HG02943 (cell line): ENCODE results near the gene ULK4.
"Not testable (repeated sequence)": the region's sequence is repeated elsewhere in the genome, so short reads cannot be mapped to it uniquely, and the experiment has no call there.

ENCODE experiments used
- ATAC-seq: cut with Tn5 transposase; IDR thresholded peaks from one replicate; pipeline ENCODE4 v1.9.1; 2021; ENCODE audit warnings: mild to moderate bottlenecking, low read depth, moderate library complexity; ENCODE audit not compliant: unreplicated experiment

ULK4 gene

DNA sequence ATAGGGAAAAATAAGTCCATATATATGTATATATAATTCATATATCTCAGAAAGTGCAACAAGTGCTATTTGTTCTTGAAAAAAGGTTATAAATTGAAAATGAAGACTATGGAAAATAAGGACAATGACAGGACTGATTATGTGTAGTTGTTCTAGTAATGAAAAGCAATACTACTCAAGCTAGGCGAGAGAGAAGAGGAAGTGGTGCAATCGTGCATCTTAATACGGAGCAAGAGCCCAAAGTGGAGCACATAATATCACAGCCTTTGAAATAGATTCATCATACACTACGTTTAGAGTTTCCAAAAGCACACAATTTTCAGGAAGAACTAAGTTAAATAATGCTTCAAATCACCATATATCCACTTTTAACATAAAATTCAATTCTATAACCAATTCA is 87.9 kb downstream of the ULK4 start:
- ATAC-seq: no peak

DNA sequence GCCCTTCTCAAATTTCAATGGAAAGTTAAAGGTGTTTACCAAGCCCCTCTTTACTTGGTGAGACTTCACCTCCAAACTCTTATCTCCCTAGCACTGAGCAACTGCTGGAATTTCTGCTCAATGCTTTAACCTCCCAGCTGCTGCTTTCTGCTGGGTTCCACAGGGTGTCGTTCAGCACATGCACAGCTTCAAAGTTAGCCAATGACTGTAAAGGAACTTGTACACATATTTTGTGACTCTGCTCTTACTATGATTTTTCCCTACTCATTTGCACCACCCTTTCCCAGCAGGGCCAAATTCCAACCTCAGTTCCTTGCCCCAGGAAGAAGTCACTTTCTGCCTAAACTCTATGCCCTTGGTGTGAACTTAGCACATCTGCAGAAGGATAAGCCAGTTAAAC is 89.7 kb downstream of the ULK4 start:
- ATAC-seq: no peak

DNA sequence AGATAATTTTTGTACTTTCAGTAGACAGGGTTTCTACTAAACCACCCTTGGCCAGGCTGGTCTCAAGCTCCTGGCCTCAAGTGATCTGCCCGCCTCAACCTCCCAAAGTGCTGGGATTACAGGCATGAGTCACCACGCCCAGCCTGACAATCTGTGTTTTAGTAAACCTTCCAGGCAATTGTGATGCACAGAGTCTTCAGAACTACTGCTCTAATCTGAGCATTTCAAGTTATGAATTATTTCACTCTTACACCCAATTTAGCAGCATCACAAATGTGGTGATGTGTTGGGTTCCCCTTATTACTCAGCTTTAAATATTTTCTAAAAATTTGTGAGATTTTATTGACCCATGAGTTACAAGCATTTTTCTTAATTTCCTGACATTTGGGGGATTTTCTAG is 94.4 kb downstream of the ULK4 start:
- no peak for ATAC-seq

DNA sequence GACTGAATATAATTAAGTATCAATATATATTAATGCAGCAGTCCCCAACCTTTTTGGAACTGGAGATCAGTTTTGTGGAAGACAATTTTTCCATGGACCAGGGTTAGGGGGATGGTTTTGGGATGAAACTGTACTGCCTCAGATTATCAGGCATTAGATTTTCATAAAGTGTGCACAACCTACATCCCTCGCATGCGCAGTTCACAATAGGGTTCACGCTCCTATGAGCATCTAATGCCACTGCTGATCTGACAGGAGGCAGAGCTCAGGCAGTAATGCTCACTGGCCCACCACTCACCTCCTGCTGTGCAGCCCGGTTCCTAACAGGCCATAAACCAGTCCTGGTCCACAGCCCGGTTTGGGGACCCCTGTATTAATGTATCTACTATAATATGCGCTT is 95.6 kb downstream of the ULK4 start:
- ATAC-seq: no peak

DNA sequence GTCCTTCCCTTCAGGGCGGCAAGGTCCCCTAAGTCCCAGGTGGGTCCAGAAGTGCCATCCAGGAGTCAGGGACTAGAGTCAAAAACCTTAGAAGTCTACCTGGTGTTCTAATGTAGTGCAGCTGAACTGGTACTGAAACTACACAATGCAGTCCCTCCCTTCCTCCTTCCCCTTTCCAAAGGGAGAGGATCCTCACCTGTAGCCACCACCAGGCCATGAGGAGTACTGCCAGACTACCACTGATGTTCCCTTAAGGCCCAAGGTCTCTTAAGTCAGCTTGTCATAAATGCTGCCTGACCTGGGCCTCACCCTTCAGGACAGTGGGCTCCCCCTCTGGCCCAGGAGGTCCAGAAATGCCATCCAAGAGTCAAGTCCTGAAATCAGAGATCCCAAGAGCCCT is 98.9 kb downstream of the ULK4 start:
- no peak for ATAC-seq

DNA sequence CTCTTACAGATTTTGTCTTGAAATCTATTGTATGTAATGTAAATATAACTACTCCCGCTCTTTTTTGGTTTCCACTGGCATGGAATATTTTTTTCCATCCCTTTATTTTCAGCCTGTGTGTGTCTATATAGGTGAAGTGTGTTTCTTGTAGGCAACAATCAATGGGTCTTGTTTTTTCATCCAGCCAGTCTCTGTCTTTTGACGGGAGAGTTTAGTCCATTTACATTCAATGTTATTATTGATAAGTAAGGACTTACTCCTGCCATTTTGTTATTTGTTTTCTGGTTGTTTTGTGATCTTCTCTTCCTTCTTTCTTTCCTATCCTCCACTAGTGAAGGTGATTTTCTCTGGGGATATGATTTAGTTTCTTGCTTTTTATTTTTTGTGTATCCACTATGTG is 101.4 kb downstream of the ULK4 start:
- not testable (repeated sequence) for ATAC-seq

DNA sequence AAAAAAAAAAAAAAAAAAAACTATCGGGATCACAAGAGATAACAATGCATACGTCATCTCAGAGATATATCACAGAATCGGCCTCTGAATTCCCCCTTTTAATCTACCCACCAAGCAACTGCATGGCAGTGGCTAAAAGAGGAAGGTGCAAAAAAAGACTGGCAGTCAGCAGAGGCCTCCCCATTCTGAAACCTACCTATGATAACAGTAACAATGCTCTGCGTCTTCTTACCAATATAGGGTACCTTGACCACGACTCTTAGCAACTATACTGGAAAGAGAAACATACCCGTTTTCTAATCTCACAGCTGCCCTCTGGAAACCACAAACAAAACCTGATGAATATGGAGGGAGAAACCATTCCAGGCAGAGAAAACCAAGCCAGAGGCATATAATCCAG is 106.9 kb downstream of the ULK4 start:
- no peak for ATAC-seq

DNA sequence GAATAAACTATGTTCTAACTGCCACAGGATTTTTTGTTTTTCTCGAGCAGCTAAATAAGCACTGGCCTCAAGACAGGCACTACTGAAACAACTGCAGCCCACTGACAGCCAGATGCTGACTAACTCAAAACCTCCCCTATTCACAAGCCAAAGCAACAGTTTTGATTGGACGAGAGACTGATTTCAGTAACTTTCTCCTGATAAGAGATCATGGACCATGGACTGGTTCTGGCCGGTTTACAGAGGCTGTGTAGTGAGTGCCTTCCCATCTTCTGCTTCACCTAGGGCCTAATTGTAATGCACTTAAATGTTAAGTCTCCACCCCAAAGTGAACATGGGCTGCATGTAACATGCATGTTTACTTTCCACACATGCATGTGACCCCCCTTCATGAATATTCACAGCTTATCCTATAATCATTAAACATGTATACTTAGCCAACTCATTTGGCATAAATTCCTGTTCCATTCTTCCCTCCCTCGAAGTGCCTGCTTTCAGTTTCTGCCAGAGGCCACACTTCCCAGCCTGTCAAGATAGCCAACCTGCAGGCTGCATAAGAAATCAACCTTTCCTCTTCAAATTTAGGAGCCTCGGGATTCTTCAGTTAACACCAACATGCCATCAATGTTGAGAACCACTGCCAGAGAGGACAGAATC is 108.2 kb downstream of the ULK4 start:
- ATAC-seq: no peak

DNA sequence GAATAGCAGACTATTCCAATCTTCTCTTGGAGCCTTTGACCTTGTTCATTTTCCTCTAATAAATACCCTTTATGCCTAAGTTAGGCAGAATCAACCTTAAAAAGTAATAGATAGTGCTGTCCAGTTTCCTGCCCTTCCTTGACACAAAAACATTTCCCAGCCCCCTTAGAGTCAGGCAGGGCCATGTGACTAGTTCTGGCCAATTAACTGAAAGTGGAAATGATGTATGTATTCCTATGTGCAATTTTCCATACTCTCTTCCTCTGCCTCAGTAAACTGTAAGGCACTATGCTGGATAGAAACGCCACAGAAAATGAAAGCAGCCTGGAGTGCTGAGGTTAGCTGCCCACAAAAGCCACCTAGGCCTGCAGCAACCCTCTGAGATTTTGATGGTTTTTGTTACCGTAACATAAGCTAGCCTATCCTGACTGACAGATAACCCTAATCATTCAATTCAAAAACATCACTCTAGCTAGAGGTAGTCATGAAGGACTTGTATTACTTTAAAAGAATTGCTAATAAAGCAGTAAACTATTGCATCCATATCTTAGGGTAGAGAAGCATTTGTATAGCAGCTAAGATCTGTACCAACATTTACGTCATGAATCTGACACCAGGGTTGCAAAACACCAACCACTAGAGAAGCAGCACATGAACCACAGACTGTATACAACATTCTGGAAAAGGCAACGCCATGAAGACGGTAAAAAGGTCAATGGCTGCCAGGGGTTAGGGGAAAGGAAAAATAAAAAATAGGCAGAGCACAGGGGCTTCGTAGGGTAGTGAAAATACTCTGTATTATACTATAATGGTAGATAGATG is 112.9 kb downstream of the ULK4 start:
- ATAC-seq: no peak

DNA sequence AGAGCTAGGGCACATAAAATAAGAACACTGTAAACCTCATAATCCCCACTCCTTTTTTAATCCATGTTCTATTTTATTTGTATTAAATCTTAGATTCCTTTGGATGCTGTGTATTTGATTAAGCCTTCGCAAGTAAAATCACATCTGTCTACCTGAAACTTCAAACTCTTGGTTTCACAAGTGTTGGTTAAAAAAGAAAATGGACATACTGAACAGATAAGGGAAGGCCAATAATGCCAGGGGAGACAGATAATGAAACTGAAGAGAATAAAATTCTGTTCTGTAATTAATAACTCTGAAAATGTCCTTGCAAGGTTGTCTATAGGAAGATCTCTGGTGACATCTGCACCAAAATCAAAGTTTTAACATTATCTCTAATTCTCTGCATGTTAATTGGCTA is 114.2 kb downstream of the ULK4 start:
- no peak for ATAC-seq

DNA sequence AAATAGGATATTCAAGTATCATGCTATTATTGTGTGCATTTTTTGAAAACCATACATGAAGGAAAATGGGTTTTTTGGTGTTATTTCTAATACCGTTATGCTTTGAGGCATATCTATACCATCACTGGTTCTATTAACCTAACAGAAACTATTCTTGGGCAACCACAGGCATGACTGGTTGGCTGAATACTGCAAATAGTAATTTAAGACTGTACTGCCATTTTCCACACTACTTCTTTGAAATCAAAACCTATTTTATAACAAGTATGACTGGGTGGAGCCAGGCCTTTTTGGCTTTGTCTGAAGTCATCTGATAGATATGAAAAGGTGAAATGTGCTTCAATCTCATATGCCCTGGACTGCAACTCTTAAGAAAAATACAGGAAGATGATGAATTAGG is 115.1 kb downstream of the ULK4 start:
- ATAC-seq: no peak

DNA sequence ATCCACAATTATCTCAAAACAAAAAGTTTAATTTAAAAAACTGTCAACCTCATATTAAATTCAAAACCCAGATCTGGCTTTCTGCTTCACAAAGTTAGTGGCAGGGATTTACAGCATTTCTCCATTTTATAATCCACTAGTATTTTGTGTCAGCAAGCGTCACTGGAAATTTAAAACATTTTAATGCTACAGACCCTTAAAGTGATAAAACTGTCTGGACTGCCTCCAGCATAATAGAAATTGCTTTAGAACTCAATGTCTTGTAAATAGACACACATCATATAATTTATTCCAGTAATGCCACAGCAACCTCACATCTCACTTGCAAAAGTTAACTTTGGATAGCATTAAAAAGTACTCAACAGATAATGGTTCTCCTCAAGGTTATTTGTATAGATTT is 116.1 kb downstream of the ULK4 start:
- no peak for ATAC-seq

DNA sequence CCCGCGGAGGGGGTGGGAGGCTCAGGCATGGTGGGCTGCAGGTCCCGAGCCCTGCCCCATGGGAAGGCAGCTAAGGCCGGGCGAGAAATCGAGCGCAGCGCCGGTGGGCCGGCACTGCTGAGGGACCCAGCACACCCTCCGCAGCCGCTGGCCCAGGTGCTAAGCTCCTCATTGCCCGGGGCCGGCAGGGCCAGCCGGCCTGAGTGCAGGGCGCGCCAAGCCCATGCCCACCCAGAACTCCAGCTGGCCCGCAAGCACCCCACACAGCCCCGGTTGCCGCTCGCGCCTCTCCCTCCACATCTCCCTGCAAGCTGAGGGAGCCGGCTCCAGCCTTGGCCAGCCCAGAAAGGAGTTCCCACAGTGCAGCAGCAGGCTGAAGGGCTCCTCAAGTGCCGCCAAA is 117.6 kb downstream of the ULK4 start:
- ATAC-seq: not testable (repeated sequence)

DNA sequence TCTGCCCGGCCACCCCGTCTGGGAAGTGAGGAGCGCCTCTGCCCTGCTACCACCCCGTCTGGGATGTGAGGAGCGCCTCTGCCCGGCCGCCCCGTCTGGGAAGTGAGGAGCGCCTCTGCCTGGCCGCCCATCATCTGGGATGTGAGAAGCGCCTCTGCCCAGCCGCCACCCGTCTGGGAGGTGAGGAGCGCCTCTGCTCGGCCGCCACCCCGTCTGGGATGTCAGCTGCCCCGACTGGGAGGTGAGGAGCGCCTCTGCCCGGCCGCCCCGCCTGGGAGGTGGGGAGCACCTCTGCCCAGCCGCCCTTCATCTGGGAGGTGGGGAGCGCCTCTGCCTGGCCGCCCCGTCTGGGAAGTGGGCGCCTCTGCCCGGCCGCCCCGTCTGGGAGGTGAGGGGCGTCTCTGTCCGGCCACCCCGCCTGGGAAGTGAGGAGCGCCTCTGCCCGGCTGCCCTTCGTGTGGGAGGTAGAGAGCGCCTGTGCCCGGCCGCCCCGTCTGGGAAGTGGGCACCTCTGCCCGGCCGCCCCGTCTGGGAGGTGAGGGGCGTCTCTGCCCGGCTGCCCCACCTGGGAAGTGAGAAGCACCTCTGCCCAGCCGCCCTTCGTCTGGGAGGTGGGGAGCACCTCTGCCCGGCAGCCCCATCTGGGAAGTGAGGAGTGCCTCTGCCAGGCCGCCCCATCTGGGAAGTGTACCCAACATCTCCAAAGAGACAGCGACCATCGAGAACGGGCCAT is 120.8 kb downstream of the ULK4 start:
- not testable (repeated sequence) for ATAC-seq

DNA sequence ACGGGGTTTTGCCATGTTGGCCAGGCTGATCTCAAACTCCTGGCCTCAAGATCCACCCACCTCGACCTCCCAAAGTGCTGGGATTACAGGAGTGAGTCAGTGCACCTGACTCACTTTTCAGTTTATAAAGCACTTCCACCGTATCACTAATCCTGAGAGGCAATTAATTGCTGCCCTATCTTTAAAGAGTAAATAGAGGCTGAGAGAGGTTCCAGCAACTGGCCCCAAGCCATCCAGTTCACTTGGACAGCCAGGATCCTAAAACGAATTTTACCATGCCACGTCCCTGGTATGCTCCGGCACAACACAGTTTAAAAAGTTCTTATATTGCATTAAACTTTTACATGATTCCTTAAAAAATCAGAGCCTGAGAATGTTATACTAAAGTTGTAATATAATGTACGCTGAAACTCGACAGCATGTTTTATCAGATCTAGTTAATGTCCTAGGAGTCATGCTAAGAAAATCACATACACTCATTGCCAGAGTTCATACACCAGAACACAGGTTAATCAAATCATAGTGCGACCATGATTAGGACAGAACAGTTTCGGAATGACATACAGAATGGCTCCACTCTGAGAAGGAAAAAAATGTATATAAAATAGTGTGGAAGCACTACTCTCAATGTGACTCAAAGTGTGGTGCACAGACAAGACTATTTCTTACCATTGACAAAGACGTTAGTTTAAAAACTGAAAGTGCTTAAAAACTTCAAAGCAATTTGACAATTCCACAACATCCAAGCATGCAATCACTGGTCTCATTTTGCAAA is 125.4 kb downstream of the ULK4 start:
- no peak for ATAC-seq

DNA sequence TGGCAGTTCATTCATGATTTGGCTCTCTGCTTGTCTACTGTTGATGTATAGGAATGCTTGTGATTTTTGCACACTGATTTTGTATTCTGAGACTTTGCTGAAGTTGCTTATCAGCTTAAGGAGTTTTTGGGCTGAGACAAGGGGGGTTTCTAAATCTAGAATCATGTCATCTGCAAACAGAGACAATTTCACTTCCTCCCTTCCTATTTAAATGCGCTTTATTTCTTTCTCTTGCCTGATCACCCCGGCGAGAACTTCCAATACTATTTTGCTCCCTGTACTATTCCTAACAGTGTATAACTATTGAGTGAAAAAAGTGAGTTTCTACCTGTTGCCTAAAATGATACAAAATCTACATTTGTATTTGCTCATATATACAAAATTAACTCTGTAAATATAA is 128.3 kb downstream of the ULK4 start:
- no peak for ATAC-seq

DNA sequence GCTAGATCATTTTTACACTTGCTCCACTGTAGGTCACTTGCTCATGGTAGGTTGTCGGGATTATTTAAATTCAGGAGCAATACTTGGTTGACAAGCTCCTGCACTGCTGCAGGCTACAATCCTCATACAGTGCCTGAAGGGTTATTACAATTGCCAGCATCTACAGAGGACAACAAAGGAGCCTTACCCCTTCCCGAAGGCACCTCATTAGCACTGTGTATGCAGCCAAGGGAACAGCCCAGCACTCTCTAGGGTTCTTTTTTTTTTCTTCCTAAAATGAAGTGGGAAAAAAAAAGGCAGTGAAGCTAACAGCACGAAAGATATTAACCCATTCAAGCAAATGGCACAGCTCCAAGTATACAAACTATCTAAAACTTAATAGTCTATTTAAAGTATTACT is 142.7 kb downstream of the ULK4 start:
- ATAC-seq: no peak

DNA sequence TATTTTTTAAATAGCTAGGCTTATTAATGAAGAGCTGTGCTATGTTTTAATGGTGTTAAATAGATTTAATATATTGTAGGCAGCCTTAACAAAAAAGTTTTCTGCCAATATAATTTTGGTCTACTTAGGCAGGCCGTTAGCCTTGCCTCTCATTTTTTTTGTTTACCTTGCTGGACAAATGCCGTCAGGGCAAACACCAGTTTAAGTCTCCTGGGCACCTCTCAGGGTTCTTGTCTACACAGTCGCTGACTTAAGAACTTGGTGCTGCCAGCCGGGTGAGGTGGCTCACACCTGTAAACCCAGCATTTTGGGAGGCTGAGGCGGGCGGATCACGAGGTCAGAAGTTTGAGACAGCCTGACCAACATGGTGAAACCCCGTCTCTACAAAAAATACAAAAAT is 153.3 kb downstream of the ULK4 start:
- ATAC-seq: no peak

DNA sequence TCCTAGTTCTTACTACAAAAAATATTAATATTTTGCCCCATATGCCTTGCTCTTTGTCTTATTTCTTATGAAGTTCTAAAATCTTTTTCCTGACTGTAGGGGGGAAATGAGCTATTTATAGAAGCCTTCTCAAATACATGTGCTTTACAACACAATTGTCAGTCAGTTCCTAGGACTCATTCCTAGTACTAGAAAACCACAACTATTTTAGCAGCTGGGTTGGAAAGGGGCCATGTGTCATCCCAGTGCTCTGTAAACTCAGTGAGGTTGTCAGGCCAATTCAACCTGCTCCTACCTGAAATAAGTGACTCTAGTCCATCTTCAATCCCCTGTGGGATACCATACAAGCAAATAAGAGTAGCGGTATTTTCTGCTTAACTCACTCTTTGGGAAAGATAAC is 153.8 kb downstream of the ULK4 start:
- no peak for ATAC-seq

DNA sequence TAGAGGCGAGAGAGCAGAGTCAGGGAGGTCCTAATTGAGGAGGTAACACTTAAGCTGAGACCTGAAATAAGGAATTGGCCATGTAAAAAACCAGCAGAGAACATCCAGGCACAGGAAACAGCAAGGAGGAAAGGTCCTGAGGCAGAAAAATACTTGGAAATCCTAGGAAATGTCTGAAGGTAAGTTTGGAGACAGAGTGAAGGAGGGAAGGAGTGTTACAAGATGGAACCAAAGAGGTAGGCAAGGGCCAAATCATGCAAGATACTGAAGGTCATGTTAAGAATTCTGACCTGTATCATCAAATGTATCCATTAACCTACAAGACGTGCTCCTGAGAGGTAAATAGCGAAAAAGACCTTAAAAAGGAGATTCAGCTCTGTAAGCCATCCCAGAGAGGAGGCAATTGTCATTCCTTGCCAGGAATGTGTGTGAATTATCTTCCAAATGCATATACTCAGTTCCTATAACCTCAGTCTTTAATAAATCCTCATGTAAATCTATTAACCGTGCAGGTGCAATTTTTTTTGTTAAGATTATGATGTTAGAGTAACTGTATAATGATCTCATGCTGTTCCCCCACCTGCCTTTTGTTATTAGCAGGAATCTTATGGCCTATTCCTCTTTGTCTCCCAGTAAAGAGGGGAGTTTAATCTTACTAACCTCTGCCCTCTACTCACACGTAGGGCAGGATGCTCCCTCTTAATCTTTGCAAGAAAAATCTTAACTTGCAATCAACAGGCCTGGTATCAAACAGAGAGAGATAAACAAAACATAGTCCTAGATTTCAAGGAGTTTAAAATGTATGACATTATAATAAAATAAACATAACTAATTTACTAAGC is 166.9 kb downstream of the ULK4 start:
- ATAC-seq: no peak
